Fibroblast of lung (primary cell): ENCODE data around the gene CHD2.

Source experiments
- CTCF ChIP-seq, 2 donors: IDR thresholded peaks in 1 of 2; conservative IDR thresholded peaks in 1 of 2; 1 replicate in 1 of 2; 2 replicates in 1 of 2; pipeline ENCODE4 v1.5.1; 2011 to 2012; ENCODE audit warnings: low read length in 2 of 2, control low read depth in 1 of 2, inconsistent platforms in 1 of 2, low read depth in 1 of 2, mild to moderate bottlenecking in 1 of 2
- EZH2 ChIP-seq: IDR thresholded peaks from 2 replicates; pipeline ENCODE4 v1.5.1; 2012; ENCODE audit warnings: low read length, control low read depth, mild to moderate bottlenecking; ENCODE audit errors: missing control alignments

GRCh38 chr15:92864127-92864814 lies 35.9 kb upstream of the CHD2 start:
- no peak for TF ChIP-seq EZH2
- no peak for TF ChIP-seq CTCF (conservative IDR thresholded peaks at IDR 0.05 in 1 of 2, IDR thresholded peaks at IDR 0.05 in 1 of 2; ENCODE audit: low read depth in 1 of 2, low read length in 2 of 2)
